Lung (tissue), 12 donors: ENCODE data around the gene NUP210. TPM values are rescaled to one million over a fixed set of nuclear protein-coding genes. Genes with fewer than 3 reads are reported as not detected.
A peak's percentile ranks its signal among the peaks of the same experiment; 100 is the strongest.

Experiments used
- ATAC-seq: fragments of 200-7000 bp; cut with Tn5 transposase; one replicate; pipeline ENCODE4 v1.9.1; 2020; ENCODE audit warnings: moderate number of reproducible peaks; ENCODE audit not compliant: insufficient read depth, low FRiP score
- DNase-seq, 3 donors: peaks; one replicate each; pipeline ENCODE4 v3.0.0-alpha.2; 2013 to 2017
- H3K27ac ChIP-seq, 2 donors: one replicate each; pipeline ENCODE4 v1.5.1; 2013; ENCODE audit warnings: mild to moderate bottlenecking in 2 of 2, moderate library complexity in 2 of 2, control low read depth in 1 of 2, inconsistent platforms in 1 of 2, low read depth in 1 of 2, low read length in 1 of 2
- H3K27me3 ChIP-seq, 3 donors: one replicate each; pipeline ENCODE4 v1.5.1; 2013; ENCODE audit warnings: low read length in 2 of 3; ENCODE audit not compliant: control insufficient read depth in 3 of 3, insufficient read depth in 3 of 3
- H3K36me3 ChIP-seq, 4 donors: one replicate each; pipeline ENCODE4 v1.5.1; 2013; ENCODE audit warnings: low read length in 4 of 4, mild to moderate bottlenecking in 1 of 4, moderate library complexity in 1 of 4; ENCODE audit not compliant: control insufficient read depth in 4 of 4, insufficient read depth in 4 of 4
- H3K4me1 ChIP-seq, 5 donors: one replicate each; pipeline ENCODE4 v1.5.1; 2013; ENCODE audit warnings: low read length in 5 of 5, mild to moderate bottlenecking in 2 of 5, moderate library complexity in 1 of 5; ENCODE audit not compliant: control insufficient read depth in 5 of 5, insufficient read depth in 5 of 5
- H3K4me3 ChIP-seq: one replicate; pipeline ENCODE4 v1.5.1; 2013; ENCODE audit warnings: mild to moderate bottlenecking, control low read depth, moderate library complexity
- H3K9ac ChIP-seq, 2 donors: one replicate each; pipeline ENCODE4 v1.5.1; 2013; ENCODE audit warnings: low read length in 2 of 2, control low read depth in 1 of 2; ENCODE audit not compliant: insufficient read depth in 1 of 2
- H3K9me3 ChIP-seq, 4 donors: one replicate each; pipeline ENCODE4 v1.5.1; 2013; ENCODE audit warnings: low read length in 3 of 4, mild to moderate bottlenecking in 1 of 4, moderate library complexity in 1 of 4; ENCODE audit not compliant: control insufficient read depth in 4 of 4, insufficient read depth in 3 of 4
- WGBS, 2 donors: extraction: QIAGEN DNeasy Blood & Tissue Kit; methylation state at CpG; one replicate each; pipeline ENCODE4 v1.1.7; 2013; 5-methylcytosine and 5-hydroxymethylcytosine counted together
- polyA plus RNA-seq, 2 donors: library from polyadenylated mRNA; stranded (reverse); fragments of 200-250 nt; gene quantifications; one replicate each; pipeline ENCODE4 v1.2.1, GENCODE V29; 2013
- total RNA-seq, 2 donors: library from RNA; depleted of rRNA in 1 of 2; stranded (reverse); fragments of >200 nt in 1 of 2; gene quantifications; one replicate each; pipeline ENCODE4 v1.2.1, GENCODE V29; 2014 to 2021
- TF ChIP-seq, protein P1 (sequence below): IDR thresholded peaks from 2 replicates; pipeline ENCODE4 v1.5.1; 2012; ENCODE audit warnings: mild to moderate bottlenecking; ENCODE audit errors: control extremely low read depth, extremely low read depth
- donor health status: control.
- donor health status: control.
- donor health status: Bipolar disorder and iron deficiency.
- donor health status: healthy.
- donor health status: DM: yes; HTN: yes; CAD: no.

Gene NUP210
- total and polyA plus RNA-seq, 4 donors, result 5.4 to 20.4 (median 10.5) TPM

DNA sequence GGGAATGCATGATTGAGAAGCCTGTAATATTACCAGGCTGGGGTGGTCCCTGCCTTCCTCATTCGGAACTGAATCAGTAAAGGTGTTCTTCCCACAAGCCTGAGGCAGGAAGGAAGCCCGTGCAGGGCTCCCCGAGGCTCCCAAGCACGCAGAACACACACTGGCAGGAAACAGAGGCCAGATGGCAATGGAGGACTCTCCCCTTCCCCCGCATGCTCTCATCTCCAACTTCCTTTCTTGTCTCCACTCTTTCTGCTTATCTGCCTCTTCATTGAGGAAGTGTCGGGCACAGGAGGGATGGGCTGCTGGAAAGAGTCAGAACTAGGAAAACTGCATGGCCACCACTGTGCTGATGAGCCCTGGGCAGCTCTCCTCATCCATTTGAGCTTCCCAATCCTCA is 123.5 kb downstream of the NUP210 start:
- TF ChIP-seq, protein P1, sequence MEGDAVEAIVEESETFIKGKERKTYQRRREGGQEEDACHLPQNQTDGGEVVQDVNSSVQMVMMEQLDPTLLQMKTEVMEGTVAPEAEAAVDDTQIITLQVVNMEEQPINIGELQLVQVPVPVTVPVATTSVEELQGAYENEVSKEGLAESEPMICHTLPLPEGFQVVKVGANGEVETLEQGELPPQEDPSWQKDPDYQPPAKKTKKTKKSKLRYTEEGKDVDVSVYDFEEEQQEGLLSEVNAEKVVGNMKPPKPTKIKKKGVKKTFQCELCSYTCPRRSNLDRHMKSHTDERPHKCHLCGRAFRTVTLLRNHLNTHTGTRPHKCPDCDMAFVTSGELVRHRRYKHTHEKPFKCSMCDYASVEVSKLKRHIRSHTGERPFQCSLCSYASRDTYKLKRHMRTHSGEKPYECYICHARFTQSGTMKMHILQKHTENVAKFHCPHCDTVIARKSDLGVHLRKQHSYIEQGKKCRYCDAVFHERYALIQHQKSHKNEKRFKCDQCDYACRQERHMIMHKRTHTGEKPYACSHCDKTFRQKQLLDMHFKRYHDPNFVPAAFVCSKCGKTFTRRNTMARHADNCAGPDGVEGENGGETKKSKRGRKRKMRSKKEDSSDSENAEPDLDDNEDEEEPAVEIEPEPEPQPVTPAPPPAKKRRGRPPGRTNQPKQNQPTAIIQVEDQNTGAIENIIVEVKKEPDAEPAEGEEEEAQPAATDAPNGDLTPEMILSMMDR, result no peak
- Histone ChIP-seq H3K9me3 (peaks cover 0 to 2% (median 0%) of the 10 kb centered on the region in 4 donors), H3K27me3 (peaks cover 3 to 18% (median 5%) of the 10 kb centered on the region in 3 donors), H3K4me1 (no peaks in the 10 kb centered on the region), H3K4me3 (no peak overlapping the region), H3K27ac (no peak overlapping the region), H3K36me3 (no peaks in the 10 kb centered on the region), H3K9ac (no peak overlapping the region)
- WGBS, 2 donors, result 0 to 11% methylated on average over 6 of the region's 6 CpGs
- ATAC-seq, result no peak
- peak; percentile 10 to 18 (median 11) for DNase-seq

DNA sequence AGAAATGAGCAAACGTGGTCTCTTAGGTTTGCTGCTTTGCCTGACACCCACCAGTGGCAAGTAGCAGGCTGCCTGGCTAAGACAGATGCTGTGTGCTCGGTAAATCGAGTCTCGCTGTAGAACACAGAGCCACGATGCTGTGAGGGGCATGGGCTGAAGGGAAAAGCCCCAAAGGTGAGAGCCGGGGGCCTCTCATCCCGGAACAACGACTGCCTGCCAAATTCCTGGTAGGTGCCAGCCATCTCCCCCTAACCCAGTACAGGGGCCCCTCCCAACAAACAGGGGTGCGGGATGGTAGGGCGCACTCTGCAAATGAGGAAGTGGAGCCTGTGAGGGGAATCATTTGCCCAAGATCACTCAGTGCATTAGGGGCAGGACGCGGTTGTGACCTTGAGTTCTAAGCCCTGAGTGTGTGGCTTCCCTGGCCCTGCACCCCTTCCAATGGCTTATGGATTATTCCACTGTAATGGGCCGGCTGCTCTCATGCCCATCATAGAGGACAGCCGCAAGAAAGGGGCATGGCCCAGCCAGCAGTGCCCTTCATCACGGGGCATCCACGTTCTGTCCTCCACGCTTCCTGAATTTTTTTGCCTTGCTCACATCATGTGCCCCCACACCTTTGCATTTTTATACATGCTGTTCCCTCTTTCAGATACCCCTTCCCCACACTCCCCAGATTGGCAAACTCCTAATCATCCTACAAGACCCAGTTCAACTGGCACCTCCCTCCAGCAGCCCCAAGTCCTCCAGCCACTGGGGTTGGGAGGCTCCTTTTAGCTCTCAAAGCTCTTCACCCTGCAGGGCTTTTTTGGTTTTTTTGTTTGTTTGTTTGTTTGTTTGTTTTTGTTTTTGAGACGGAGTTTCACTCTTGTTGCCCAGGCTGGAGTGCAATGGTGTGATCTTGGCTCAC is 125.4 kb downstream of the NUP210 start:
- 72 to 75% methylated on average over 18 of the region's 18 CpGs for WGBS, 2 donors
- H3K27me3 ChIP-seq, result peaks cover 0 to 10% (median 2%) of the 10 kb centered on the region in 3 donors
- no peak overlapping the region for H3K4me3 ChIP-seq
- peaks cover 0 to 2% (median 0%) of the 10 kb centered on the region in 4 donors for H3K9me3 ChIP-seq
- H3K9ac ChIP-seq, result no peak overlapping the region
- TF ChIP-seq, protein P1, result no peak
- H3K4me1 ChIP-seq, result no peaks in the 10 kb centered on the region
- no peaks in the 10 kb centered on the region for H3K36me3 ChIP-seq
- no peak overlapping the region for H3K27ac ChIP-seq
- peak in 1 of 3 donors; percentile 1 for DNase-seq
- no peak for ATAC-seq

DNA sequence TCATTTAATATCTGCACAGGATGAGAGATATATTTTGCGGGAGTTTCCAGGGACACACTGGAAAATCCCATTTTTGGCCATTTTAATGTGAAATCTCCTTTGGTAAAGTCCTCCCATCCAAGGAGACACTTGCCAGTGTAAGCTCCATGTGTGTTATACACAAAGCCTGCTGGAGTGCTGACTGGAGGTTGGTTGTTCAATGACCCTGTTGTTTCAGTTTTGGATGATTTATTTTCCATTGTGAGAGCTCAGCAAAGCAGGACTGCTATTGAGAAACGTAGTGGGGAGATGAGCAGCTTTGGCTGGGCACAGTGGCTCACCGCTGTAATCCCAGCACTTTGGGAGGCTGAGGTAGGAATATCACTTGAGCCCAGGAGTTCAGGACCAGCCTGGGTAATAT is 127.7 kb downstream of the NUP210 start:
- Histone ChIP-seq H3K9me3 (peaks cover 0 to 2% (median 0%) of the 10 kb centered on the region in 4 donors), H3K9ac (no peak overlapping the region), H3K36me3 (no peaks in the 10 kb centered on the region), H3K4me1 (no peaks in the 10 kb centered on the region), H3K27me3 (peaks cover 0 to 7% (median 0%) of the 10 kb centered on the region in 3 donors), H3K4me3 (no peak overlapping the region), H3K27ac (no peak overlapping the region)
- WGBS, 2 donors, result 83% methylated on average over 3 of the region's 3 CpGs
- TF ChIP-seq, protein P1, result no peak
- no peak for ATAC-seq
- no peak for DNase-seq
